Measurements from ENCODE around the gene FOXK2. TPM values are rescaled to one million over a fixed set of nuclear protein-coding genes. Genes with fewer than 3 reads are reported as not detected.

Gene FOXK2
- polyA plus RNA-seq, 10 donors = 34.3 to 45.3 (median 40.1) TPM

DNA sequence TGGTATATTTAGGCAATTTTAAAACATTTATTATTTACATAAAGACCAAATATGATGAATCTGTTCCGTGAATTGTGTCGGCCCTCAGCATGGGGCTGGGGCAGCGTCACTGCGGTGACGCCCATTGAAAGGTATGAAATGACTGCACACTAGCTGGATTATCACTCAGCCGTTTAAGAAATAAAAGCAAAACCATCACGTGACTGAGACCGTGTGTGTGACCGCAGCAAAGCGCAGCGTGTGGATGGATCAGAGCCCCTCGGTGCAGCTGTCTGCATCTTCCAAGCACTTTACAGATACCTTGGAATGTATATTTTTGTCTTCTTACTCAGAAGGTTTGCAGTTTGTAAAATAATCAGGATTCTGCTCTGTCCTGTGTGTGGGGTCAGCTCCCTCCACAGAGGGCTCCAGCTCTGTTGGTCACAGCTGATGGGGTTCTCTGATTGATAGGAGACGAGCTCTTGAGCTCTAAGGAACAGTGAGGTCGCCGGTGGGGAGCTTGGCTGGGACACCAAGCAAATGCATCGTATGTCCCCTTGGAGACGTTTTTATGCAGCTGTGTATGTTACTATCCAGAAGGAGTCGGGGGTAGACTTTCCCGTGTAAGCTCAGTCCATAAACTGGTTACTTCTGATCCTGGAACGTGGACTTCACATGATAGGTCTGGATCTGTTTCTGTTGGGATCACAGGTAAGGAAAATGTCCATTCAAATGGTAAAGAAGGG lies 83.6 kb downstream of the FOXK2 start:
- DNase-seq = peak in 1 of 3 donors; percentile 64

DNA sequence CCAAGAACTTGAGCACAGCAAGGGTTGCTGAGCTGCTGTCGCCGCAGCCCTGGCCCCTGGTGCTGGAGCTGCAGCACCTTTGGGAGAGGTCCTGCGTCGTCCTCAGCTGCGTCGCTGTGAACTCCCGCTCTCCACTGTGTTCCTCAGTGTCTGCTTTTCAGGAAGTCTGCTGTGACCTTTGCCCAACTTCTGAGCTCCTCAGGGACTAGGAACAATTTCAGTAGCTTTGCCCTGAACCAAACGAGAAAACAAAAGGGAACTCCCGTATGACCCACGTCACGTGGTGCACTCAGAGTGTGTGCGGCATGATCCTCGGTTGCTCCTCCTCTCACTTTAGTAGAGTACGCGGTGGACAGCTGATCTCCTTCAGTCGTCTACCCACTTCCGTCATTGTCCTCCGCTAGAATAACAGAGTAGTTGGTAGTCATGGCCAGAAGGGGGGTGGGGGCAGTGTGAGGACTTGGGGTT lies 84.5 kb downstream of the FOXK2 start:
- DNase-seq = peak in 2 of 3 donors; percentile 50 to 73

DNA sequence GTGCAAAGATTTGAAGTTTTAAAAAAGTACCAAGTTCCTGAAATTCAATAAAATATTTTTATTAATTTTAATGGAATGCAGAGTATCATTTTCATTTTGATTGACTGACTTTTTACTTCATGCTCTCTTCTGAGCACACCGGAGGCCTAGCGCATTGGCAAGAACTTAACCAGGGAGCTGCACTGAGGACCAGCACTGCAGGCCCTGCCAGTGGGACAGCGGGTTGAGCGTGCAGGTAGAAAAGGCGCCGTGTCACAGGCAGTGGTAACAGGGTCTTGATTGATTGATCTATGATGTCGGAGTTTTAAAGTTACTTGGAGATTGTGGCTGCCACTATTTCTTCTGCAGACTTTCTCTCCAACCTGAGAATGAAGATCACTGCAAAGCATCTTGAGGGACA lies 85.0 kb downstream of the FOXK2 start:
- no peak for DNase-seq

DNA sequence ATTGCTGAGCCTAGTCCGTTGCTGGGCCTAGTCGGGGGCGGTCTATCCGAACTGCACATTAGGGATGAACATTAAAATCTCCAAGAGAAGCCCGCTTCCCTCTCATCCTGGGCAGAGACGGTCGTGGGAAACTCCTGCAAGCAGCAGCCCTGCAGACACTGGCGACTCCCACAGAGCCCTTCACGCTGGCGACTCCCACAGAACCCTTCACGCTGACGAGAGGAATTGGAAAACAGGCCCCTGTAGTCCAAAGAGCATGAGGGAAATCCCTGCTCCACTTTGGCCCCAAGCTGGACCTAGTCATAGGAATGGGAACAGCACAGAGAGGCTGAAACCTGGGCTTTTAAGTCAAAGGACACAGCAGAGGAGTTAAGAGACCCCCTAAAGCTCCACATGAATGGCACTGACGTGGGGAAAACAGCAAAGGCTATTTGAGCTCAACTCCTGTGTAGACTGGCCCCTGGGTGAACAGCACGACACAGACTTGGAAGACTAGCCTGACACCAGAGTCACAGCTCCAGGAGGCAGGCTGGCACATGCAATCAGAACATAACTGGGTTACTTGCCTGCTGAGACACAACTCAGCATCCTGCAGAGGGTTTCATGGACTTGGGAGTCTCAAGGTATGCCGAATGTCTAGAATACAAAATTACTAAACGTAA lies 86.5 kb downstream of the FOXK2 start:
- no peak for DNase-seq

DNA sequence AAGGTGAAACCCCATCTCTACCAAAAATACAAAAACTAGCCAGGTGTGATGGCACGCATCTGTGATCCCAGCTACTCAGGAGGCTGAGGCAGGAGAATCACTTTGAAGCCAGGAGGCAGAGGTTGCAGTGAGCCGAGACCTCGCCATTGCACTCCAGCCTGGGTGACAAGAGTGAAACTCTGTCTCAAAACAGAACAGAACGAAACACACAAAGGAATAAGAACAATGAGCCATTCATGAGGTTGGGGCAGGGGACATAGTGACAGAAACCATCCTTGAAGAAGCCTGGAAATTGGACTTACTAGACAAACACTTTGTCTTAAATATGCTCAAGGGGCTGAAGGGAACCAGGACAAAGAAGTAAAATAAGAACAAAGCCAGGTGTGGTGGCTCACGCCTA lies 89.3 kb downstream of the FOXK2 start:
- no peak for DNase-seq

DNA sequence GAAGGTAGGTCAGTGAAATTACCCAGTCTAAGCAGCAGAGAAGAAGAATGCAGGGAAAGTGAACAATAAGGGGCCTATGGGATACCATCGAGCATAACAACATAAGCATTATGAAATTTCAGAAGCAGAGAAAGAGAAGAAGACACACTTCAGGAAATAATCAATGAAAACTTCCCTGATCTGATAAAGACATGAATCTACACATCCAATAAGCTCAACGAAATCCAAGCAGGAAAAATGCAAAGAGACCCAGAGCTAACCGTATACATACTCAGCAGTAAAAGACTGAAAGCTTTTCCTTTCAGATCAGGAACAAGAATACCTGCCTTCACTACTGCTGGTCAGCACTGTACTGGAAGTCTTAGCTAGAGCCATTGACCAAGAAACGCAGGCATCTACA lies 90.1 kb downstream of the FOXK2 start:
- DNase-seq = no peak

DNA sequence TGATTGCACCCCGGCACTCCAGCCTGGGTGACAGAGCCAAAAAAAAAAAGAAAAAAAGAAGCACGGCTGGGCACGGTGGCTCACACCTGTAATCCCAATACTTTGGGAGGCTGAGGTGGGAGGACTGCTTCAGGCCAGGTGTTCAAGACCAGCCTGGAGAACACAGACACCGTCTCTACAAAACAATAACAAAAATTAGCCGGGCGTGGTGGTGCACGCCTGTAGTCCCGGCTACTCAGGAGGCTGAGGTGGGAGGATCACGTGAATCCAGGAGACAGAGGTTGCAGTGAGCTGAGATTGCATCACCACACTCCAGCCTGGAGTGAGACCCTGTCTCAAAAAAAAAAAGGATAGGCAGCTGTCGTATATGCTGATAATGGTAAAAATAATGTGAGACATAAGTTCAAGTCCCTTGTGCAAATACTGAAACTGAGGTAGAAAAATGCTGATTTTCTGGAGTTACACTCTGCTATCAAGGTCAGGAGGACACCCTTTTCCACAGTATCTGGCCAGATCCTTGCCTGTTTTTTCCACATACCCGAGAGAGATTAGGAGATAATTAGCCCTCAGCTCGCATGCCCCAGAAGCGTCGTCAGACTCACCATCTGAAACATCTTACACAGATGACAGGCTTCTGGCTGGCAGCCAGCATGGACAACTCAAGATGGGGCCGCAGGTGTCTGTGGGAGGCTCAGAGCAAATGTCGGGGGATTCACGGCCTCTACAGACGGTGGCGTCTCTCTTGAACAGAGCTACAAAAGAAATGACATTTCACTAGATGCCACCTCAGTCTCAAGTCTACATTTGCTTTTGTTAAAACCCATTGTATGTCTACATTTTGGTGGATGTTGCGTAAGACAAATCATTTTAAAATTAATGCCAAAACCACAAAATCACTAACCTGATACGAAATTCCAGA lies 91.9 kb downstream of the FOXK2 start:
- DNase-seq = peak in 1 of 3 donors; percentile 49

DNA sequence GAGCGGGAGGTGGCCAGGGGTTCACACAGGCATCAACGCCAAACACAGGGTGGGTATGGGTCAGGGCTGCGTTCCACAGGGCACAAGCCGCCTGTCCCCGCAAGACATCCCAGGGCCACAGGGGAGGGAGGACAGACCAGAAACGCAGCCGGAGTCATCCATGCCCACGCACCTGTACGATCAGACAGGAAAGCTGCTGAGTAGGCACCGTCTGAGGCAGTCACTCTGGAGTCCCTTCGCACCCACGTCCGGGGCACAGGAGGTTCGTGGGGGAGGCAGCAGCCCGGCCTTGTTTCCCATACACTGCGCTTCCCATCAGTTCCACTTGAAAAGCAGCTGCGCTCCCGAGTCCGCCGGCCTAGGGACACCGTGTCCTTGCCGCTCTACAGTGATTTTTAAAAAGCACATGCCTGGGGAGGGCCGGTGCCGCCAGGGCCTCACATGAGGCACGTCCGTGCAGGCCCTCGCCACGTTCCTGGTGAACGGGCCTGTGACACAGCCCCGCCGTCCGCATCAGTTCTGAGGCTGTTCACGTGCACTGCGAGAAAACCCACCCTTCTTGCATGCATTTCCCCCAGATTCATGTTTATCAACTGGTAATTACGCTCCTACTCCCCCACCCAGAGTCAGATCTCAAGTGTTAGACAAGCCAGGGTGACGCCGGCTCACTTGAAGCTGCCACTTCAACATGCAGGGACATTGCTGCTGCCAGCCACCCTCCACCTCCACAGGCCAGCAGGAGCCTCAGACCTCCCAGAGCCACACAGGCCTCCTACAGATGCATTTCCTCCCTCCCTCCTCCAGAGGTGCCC lies 94.0 kb downstream of the FOXK2 start:
- DNase-seq = no peak

DNA sequence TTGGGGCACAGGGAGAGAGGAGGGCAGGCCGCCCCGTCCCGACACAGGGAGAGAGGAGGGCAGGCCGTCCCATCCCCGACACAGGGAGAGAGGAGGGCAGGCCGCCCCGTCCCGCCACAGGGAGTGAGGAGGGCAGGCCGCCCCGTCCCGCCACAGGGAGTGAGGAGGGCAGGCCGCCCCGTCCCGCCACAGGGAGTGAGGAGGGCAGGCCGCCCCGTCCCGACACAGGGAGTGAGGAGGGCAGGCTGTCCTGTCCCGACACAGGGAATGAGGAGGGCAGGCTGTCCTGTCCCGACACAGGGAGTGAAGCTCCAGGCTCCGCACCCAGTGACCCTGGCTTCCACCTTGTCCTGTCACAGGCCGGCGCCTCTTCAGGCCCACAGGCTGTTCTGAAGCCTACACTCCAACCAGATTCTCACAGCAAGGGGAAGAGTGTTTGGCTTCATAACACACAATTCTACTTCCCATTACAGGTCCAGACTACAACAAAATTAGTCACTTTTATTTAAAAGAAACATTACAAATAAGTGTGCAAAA lies 94.6 kb downstream of the FOXK2 start:
- no peak for DNase-seq

DNA sequence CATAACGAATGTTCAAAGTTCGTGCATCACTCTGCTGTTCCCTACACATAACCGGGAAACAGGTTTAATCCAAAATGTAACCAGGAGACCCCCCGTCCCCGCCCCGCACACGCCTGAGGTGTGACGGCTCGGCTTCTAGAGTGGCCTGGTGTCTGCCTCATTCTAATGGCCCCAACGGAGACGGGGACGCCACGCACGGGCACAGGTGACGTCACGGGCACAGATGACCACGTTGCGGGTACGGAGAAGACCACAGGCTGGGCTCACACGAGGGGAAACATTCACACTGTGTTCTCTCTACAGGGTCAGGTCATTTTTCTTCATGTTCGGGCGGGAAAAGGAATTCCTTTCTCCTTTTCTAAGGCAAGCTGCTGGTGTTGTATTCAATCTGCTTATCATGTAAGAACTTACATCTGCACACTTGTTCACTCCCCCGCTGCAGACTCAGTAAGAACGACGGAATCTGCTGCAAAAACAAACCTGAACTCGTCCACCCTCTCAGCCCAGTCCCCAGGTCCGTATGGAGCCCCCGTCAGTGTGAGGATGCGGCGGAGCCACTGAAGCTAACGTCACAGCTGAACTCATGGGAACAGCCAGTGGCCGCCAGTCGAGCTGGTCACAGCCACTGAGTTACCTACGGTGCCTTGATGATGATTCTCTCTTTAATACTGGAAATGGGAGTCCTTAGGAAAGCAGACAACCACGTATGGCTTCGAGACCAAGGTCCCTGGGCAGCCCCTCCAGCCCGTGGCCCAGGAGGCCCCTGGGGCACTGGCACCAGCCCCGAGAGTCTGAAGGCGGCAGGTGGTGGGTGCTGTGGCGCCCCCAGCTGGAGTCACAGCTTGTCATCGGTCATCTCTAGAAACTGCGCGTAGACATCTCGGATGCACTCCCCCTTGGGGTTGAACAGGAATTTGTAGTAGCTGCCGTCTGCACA lies 95.8 kb downstream of the FOXK2 start:
- no peak for DNase-seq

DNA sequence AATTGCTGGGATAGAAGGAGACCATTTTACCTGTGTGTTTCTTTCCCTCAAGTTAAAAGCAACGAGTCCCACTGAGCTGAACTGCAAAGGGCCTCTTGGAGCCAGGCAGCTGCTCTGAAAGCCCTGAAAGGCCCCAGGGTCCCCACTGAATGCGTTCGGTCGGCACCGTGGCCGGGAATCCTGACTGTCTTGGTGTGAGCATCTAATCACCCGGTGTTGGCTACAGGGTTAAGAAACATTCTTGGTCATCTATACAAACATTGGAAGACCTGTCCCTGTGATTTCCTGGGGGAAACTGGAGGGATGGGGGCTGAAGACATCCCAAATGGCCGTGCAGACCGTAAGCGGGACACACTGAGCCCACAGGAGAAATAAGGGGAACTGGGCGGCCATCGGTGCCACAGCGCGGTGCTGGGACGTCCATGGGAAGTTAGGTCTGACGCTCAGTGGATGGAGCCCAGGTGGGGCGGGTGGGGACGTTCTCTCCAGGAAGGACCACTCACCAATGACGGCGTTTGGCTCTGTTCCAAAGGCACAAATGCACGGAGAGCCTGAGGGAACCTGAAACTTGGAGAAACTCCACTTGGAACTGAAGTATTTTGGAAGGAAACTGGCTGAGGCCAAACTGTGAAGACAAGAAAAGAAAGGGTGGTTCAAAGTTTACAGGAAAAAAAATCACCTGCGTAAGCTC lies 96.6 kb downstream of the FOXK2 start:
- no peak for DNase-seq

DNA sequence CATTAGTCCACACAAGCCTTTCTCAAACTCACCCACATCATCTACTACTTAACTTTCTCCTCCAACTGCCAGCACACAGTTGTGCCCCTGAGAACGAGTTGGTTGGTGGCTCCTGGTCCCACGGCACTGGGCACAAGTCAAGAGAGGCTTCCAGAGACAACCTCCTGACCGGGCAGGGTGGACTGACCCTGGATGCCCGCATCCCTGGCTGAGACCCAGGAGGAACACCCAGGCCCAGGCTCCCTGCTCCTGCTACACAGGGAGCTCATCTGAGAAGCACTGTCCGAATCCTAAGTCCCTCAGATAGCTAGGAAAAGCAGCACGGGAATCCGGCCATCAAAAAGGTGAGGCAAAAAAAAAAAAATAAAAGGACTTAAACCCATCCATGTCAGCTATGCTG lies 99.7 kb downstream of the FOXK2 start:
- no peak for DNase-seq

DNA sequence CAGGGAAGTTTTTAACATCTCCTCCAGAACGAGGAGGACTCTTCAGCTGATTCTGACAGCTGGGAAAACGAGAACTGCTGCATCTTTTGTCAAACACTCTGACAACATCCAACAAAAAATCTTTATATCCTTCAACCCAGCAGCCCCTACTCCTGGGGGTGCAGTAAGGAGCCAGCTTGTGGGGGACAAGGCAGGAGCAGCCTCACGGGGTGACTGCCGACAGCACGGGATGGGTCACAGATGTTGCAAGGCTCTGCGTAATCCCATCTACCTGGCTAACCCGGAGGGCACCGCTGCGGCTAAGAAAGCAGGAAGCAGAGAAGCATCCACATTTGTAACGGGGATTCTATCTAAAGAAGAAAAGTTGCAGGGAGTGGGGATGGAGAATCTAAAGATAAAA lies 100.1 kb downstream of the FOXK2 start:
- DNase-seq = no peak

DNA sequence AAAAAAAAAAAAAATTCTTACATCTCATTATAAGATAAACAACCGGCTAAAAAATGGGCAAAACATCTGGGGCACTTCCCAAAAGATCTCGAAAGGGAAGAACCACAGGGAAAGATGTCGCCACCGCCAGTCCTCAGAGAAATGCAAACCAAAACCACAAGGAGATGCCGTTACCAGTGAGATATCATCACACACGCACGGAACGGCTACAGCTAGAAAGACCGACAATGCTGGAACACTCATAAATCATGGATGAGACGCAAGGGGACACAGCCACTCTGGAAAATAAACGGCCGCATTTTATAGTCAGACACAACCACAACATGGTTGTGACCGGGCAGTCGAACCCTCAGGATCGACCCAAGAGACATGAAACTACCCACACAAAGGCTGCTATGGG lies 104.2 kb downstream of the FOXK2 start:
- no peak for DNase-seq

DNA sequence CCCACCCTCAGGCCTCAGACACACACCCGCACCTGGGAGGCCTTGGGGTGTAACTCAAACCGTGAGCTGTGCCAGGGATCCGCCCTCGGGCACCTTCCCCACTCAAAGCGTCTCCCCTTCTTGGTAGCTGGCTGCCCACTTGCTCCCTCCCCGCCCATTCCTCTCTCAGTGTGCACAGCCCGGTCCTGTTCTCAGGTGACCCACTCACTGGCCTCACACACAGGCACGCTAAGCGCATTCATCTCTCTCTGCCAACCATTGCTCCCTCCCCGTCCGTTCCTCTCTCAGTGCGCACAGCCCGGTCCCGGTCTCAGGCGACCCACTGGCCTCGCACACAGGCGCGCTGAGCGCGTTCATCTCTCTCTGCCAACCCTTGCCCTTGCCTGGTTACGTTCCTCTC lies 107.9 kb downstream of the FOXK2 start:
- DNase-seq = no peak

DNA sequence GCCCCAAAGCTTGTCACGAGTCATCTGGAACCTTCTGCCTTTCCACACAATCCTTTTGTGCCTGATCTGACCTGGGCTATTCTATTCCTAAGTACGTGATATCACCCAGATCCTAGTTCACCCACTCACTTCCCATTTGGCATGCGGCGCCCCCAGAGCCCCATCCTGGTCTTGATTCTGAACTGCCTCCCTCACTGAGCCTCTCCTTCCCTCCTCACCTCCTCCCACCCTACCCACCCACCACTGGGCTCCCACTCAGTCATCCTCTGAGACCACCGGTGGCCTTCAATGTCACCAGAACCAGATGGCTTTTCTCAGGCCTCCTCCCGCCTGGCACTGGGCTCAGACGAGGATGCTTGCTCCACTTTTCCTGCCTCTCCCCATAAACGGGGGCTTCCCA lies 110.2 kb downstream of the FOXK2 start:
- DNase-seq = no peak

DNA sequence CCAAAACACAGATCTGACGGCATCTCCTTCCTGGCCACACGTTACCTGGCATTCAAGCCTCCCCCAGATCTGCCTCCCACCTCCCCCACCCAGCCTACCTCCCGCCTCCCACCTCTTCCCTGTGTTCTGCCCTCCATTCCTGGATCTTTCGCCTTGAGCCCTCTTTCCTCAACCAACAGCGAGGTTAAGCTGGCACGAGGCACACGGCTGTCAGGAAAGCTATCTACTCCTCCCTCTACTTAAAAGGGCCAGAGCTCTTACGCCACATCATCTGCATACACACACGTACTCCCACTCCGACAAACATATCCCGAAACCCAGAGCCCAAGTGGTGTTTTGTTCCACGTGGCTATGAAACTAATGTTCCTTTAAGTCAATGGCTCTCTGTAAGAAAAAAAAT lies 110.7 kb downstream of the FOXK2 start:
- DNase-seq = no peak

DNA sequence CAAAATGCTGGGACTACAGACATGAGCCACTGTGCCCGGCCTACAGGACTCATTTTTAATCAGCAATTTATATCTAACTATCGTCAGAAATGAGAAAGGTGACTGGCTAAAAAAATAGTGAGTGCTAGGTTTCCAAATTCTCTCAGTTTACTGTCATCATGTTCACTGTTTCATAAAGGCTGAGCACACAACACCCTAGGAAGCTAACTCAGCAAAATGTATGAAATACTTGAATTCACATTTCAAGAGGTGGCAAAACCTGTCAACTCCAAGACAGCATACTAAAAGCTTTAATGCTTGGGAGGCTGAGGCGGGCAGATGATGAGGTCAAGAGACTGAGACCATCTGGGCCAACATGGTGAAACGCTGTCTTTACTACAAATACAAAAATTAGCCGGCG lies 112.0 kb downstream of the FOXK2 start:
- no peak for DNase-seq

DNA sequence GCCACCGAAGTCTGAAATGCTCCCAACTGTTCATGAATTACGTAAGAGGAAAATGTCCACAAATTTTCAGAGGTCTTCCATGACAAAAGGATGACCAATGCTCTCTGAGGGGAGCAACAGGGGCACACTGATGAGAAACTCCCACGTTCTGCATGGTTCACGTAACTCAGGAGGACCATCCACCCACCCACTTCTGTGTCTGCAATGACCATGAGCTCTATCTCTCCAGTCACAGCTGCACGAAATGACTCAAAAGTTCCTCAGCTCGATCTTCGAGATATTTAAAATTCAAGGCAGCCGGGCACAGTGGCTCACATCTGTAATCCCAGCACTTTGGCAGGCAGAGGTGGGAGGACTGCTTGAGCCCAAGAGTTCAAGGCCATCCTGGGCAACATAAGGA lies 112.9 kb downstream of the FOXK2 start:
- DNase-seq = no peak

DNA sequence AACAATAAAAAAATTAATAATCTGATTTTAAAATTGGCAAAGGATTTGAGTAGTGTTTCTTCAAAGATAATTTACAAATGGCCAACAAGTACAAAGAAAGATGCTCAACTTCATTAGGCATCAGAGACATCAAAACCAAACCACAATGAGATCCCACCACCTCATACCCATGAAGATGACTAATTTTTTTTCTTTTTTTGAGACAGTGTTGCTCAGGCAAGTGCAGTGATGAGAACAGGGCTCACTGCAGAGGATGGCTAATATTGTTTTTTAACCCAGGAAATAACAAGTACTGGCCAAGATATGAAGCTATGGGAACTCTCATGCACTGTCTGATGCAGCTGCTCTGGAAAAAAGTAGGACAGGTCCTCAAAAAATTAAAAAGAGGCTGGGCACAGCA lies 113.8 kb downstream of the FOXK2 start:
- no peak for DNase-seq

Data from muscle of back (tissue), 11 donors.